NB4 (cell line): ENCODE results near the gene SYNPO.

Experiments used
- CTCF ChIP-seq: IDR thresholded peaks from one replicate; pipeline ENCODE4 v1.5.1; 2012; ENCODE audit warnings: low read depth, low read length
- MYC ChIP-seq: IDR thresholded peaks from 2 replicates; pipeline ENCODE4 v1.6.1; 2011; ENCODE audit warnings: low read depth, low read length

GRCh38 chr5:150676578-150676977, 36.1 kb downstream of the SYNPO start:
- TF ChIP-seq CTCF = no peak
- no peak for TF ChIP-seq MYC
